ENCODE measurements around the gene SMO. TPM values are rescaled to one million over a fixed set of nuclear protein-coding genes. Genes with fewer than 3 reads are reported as not detected.

Gene SMO
- total and polyA plus RNA-seq, 2 donors (not counting 3 experiments of a cell fraction or from before 2014, with no cell fraction given), result 13.2 to 16.5 TPM

- FAIRE-seq, result no peak
- peaks cover 39 to 43% of the 10 kb centered on the region in 2 experiments for H3K27me3 ChIP-seq (ENCODE audit: control insufficient read depth in 2 of 2, insufficient read depth in 2 of 2, low read length in 2 of 2)
- no peak overlapping the region for H3K4me2 ChIP-seq (ENCODE audit: insufficient read depth, low read length)
- ChIA-PET POLR2A (no interaction called here), CTCF (interaction anchor here (1.1 to 5.4 kb wide), 2 partner anchors 12 to 20 kb away, joined by 4 to 50 read pairs; no protein-coding TSS in a partner anchor)
- TF ChIP-seq JUN (IDR thresholded peaks at IDR 0.05; ENCODE audit: borderline replicate concordance, insufficient read depth, insufficient read length, low read depth), result no peak
- TF ChIP-seq MYC (IDR thresholded peaks at IDR 0.05; ENCODE audit: low read depth, low read length), result no peak
- no peak for TF ChIP-seq GATA2 (IDR thresholded peaks at IDR 0.05; ENCODE audit: insufficient read depth, insufficient read length, low read depth, low read length)
- TF ChIP-seq, protein P1, sequence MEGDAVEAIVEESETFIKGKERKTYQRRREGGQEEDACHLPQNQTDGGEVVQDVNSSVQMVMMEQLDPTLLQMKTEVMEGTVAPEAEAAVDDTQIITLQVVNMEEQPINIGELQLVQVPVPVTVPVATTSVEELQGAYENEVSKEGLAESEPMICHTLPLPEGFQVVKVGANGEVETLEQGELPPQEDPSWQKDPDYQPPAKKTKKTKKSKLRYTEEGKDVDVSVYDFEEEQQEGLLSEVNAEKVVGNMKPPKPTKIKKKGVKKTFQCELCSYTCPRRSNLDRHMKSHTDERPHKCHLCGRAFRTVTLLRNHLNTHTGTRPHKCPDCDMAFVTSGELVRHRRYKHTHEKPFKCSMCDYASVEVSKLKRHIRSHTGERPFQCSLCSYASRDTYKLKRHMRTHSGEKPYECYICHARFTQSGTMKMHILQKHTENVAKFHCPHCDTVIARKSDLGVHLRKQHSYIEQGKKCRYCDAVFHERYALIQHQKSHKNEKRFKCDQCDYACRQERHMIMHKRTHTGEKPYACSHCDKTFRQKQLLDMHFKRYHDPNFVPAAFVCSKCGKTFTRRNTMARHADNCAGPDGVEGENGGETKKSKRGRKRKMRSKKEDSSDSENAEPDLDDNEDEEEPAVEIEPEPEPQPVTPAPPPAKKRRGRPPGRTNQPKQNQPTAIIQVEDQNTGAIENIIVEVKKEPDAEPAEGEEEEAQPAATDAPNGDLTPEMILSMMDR (IDR thresholded peaks at IDR 0.05; ENCODE audit: extremely low read depth in 1 of 2, insufficient read depth in 1 of 2, low read depth in 1 of 2, low read length in 2 of 2), result no peak
- TF ChIP-seq POLR2AphosphoS5 (IDR thresholded peaks at IDR 0.05; ENCODE audit: insufficient read depth, low read depth, low read length), result no peak
- no peak for TF ChIP-seq FOS (IDR thresholded peaks at IDR 0.05; ENCODE audit: borderline replicate concordance, insufficient read depth, low read length)
- no peak for TF ChIP-seq MAX (IDR thresholded peaks at IDR 0.05; ENCODE audit: insufficient read depth, insufficient read length)
- TF ChIP-seq EZH2 (IDR thresholded peaks at IDR 0.05; ENCODE audit: borderline replicate concordance, low read depth, low read length, severe bottlenecking), result no peak
- TF ChIP-seq POLR2A (IDR thresholded peaks at IDR 0.05; ENCODE audit: low read depth, low read length), result no peak
- no peaks in the 10 kb centered on the region for H4K20me1 ChIP-seq (replicated peaks; ENCODE audit: control insufficient read depth, extremely low read depth, insufficient read depth, low read length)
- H3K9ac ChIP-seq (replicated peaks; ENCODE audit: extremely low read depth, insufficient read depth, low read length), result no peak overlapping the region
- H3K79me2 ChIP-seq (ENCODE audit: control insufficient read depth, insufficient read depth, low read length), result no peaks in the 10 kb centered on the region
- H3K9me3 ChIP-seq (replicated peaks; ENCODE audit: control insufficient read depth, insufficient read depth, low read length), result no peaks in the 10 kb centered on the region
- H2AFZ ChIP-seq (ENCODE audit: low read depth, low read length), result no peak overlapping the region
- no peak for DNase-seq (ENCODE audit: low read depth, low spot score)
- intact Hi-C loops (cut with micrococcal nuclease), result no loop called here
- H3K4me1 ChIP-seq (ENCODE audit: control insufficient read depth, extremely low read depth, insufficient read depth, low read length), result peaks cover 9% of the 10 kb centered on the region
- H3K27ac ChIP-seq (ENCODE audit: insufficient read depth, low read depth, low read length), result no peak overlapping the region
- no peak overlapping the region for H3K4me3 ChIP-seq (replicated peaks in 1 of 3; ENCODE audit: insufficient read depth in 1 of 3, low read depth in 1 of 3, low read length in 3 of 3)
- no peaks in the 10 kb centered on the region for H3K36me3 ChIP-seq (ENCODE audit: control insufficient read depth in 2 of 2, extremely low read depth in 1 of 2, insufficient read depth in 2 of 2, low read length in 2 of 2)
- dilution Hi-C loops (cut with MboI; ENCODE audit: extremely low pct_ligation_motif_present, low sequenced_read_pairs), result no loop called here
- no peaks in the 10 kb centered on the region for H3K9me1 ChIP-seq (replicated peaks; ENCODE audit: control insufficient read depth, extremely low read depth, insufficient read depth, low read length)
- BruUV-seq (replicated peaks), result no TSS peak
These were observed 44.7 kb upstream of the SMO start for GRCh38 chr7:129143724-129144094.

All from endothelial cell of umbilical vein (primary cell).